K562 (cell line): ENCODE results near the gene WIPF3. TPM values are rescaled to one million over a fixed set of nuclear protein-coding genes. Genes with fewer than 3 reads are reported as not detected.

Experiments used
- ATAC-seq: fragments of 200-7000 bp; cut with Tn5 transposase; 3 replicates; pipeline ENCODE4 v1.9.1; 2020; ENCODE audit warnings: moderate library complexity
- BruUV-seq: library from RNA; stranded (reverse); fragments of 400-500 nt; replicated peaks from 2 replicates; lab custom pipeline; 2021; lab: Mats Ljungman, UMichigan
- CTCF ChIA-PET: fragments of 300-600 bp; formaldehyde crosslinking; extraction: SDS; loops from one replicate; lab custom pipeline; 2021; ENCODE audit warnings: low intra/inter-chr PET ratio; lab: Yijun Ruan, JAX
- POLR2A ChIA-PET: fragments of 300-600, 350-650 bp; sonication (Branson Sonifier 250); formaldehyde crosslinking; extraction: SDS; loops from one replicate; lab custom pipeline; 2021; ENCODE audit warnings: antibody characterized with exemption, inconsistent platforms; lab: Yijun Ruan, JAX
- DNase-seq, 4 experiments: peaks; one replicate each; pipeline versions ENCODE4 v3.0.0 to v3.0.0-alpha.2; 2011 to 2018; ENCODE audit warnings: low spot score in 3 of 4, mixed read lengths in 3 of 4; ENCODE audit errors: extremely low read depth in 1 of 4
- FAIRE-seq: peaks from 2 replicates; lab custom pipeline; 2011; peaks lifted over from hg19 to GRCh38; lab: Jason Lieb, UNC
- H2AFZ ChIP-seq: 2 replicates; pipeline ENCODE4 v1.6.0; 2011; ENCODE audit warnings: low read depth, low read length, control low read depth, inconsistent platforms
- H3K27ac ChIP-seq: fragments of 200-600 bp; 3 replicates; pipeline ENCODE4 v1.8.0; 2011; ENCODE audit warnings: low read depth, mild to moderate bottlenecking, control low read depth, inconsistent platforms, low read length, moderate library complexity, mixed read lengths; ENCODE audit errors: extremely low read depth
- H3K27me3 ChIP-seq, 2 experiments: fragments of 300-600 bp in 1 of 2; 2 replicates in 1 of 2; 3 replicates in 1 of 2; pipeline versions ENCODE4 v1.6.0 to v1.8.0; 2011; ENCODE audit warnings: inconsistent platforms in 2 of 2, low read length in 2 of 2, mild to moderate bottlenecking in 1 of 2, mixed read lengths in 1 of 2, moderate library complexity in 1 of 2; ENCODE audit not compliant: control insufficient read depth in 2 of 2, insufficient read depth in 2 of 2
- H3K36me3 ChIP-seq: fragments of 300-600 bp; 3 replicates; pipeline ENCODE4 v1.8.0; 2011; ENCODE audit warnings: mild to moderate bottlenecking, low read length, inconsistent platforms; ENCODE audit not compliant: control insufficient read depth, insufficient read depth
- H3K4me1 ChIP-seq, 2 experiments: fragments of 200-600 bp in 1 of 2; replicated peaks in 1 of 2; 2 replicates in 1 of 2; 3 replicates in 1 of 2; pipeline versions ENCODE4 v1.5.1 to v1.8.0; 2011; ENCODE audit warnings: inconsistent platforms in 2 of 2, low read length in 2 of 2, mild to moderate bottlenecking in 1 of 2, mixed read lengths in 1 of 2, moderate library complexity in 1 of 2; ENCODE audit not compliant: control insufficient read depth in 2 of 2, insufficient read depth in 2 of 2
- H3K4me2 ChIP-seq: 2 replicates; pipeline ENCODE4 v1.6.1; 2011; ENCODE audit warnings: low read length, control low read depth, inconsistent platforms, mixed read lengths; ENCODE audit not compliant: insufficient read depth
- H3K4me3 ChIP-seq: fragments of 200-600 bp; sonication (generic), shearing (Covaris generic); 2 replicates; pipeline ENCODE4 v1.5.1; 2016; ENCODE audit warnings: control low read depth, inconsistent platforms
- H3K79me2 ChIP-seq: fragments of 200-600 bp; 3 replicates; pipeline ENCODE4 v1.8.0; 2011; ENCODE audit warnings: low read length, inconsistent platforms; ENCODE audit not compliant: control insufficient read depth, insufficient read depth
- H3K9ac ChIP-seq, 2 experiments: 2 replicates each; pipeline versions ENCODE4 v1.6.0 to v1.6.1; 2011; ENCODE audit warnings: low read depth in 2 of 2, low read length in 2 of 2, control low read depth in 1 of 2, inconsistent platforms in 1 of 2, mild to moderate bottlenecking in 1 of 2, mixed read lengths in 1 of 2; ENCODE audit not compliant: insufficient read depth in 1 of 2
- H3K9me1 ChIP-seq: one replicate; pipeline ENCODE4 v1.6.0; 2011; ENCODE audit warnings: inconsistent platforms, mild to moderate bottlenecking, low read length, moderate library complexity; ENCODE audit not compliant: control insufficient read depth, insufficient read depth
- H3K9me3 ChIP-seq: replicated peaks from 2 replicates; pipeline ENCODE4 v1.5.1; 2011; ENCODE audit warnings: low read depth, low read length, inconsistent platforms; ENCODE audit not compliant: control insufficient read depth, insufficient read depth
- H4K20me1 ChIP-seq: replicated peaks from 2 replicates; pipeline ENCODE4 v1.6.1; 2011; ENCODE audit warnings: low read length, inconsistent platforms, mixed read lengths; ENCODE audit not compliant: control insufficient read depth, insufficient read depth
- CUX1 ChIP-seq: fragments of 200-800 bp; sonication (Bioruptor generic); IDR thresholded peaks from 2 replicates; pipeline ENCODE4 v1.6.1; 2016; ENCODE audit warnings: missing genetic modification characterization, missing compliant biosample characterization
- ELF4 ChIP-seq: fragments of 450-650 bp; formaldehyde crosslinking; IDR thresholded peaks from 2 replicates; pipeline ENCODE4 v1.4.0; 2022; ENCODE audit warnings: missing genetic modification characterization
- JUND ChIP-seq, 2 experiments: IDR thresholded peaks; 2 replicates in 1 of 2; 3 replicates in 1 of 2; pipeline ENCODE4 v1.6.1; 2011; ENCODE audit warnings: borderline replicate concordance in 2 of 2, low read depth in 2 of 2, low read length in 2 of 2, improper control_type of control experiment in 1 of 2, missing biosample characterization in 1 of 2, missing genetic modification characterization in 1 of 2, missing genetic modification reagents in 1 of 2
- NR2C1 ChIP-seq, 2 experiments: fragments of 450-650 bp; IDR thresholded peaks; 2 replicates each; pipeline ENCODE4 v1.6.1; 2017; ENCODE audit warnings: mild to moderate bottlenecking in 2 of 2, antibody characterized with exemption in 1 of 2, inconsistent platforms in 1 of 2, missing compliant biosample characterization in 1 of 2, missing genetic modification characterization in 1 of 2
- PHF21A ChIP-seq: fragments of 450-650 bp; IDR thresholded peaks from 2 replicates; pipeline ENCODE4 v1.6.1; 2017; ENCODE audit warnings: low read depth, borderline replicate concordance
- TRIM24 ChIP-seq, 2 experiments: fragments of 450-650 bp; IDR thresholded peaks; 2 replicates each; pipeline ENCODE4 v1.6.1; 2016
- ZC3H4 ChIP-seq: sonication (generic); formaldehyde crosslinking; IDR thresholded peaks from 2 replicates; pipeline ENCODE4 v1.9.0; 2021; ENCODE audit warnings: missing genetic modification reagents, borderline replicate concordance
- ZNF354B ChIP-seq: fragments of 250-450 bp; sonication (Bioruptor Pico); IDR thresholded peaks from 2 replicates; pipeline ENCODE4 v1.4.0; 2020
- ZNF77 ChIP-seq: fragments of 250-450 bp; sonication (Bioruptor Pico); IDR thresholded peaks from 2 replicates; pipeline ENCODE4 v1.5.0; 2020
- WGBS: fragments of 100-300 bp; shearing (Covaris generic); methylation state at CpG from one replicate; pipeline ENCODE4 v1.1.6; 2016; ENCODE audit warnings: low coverage, mixed read lengths; ENCODE audit not compliant: insufficient coverage; ENCODE audit errors: missing lambda C conversion rate; 5-methylcytosine and 5-hydroxymethylcytosine counted together
- in situ Hi-C: fragments of 300-500 bp; cut with MboI; formaldehyde crosslinking; loops from 4 replicates; pipeline ENCODE4 v1.15.0; 2018; ENCODE audit warnings: inconsistent platforms, mixed read lengths
- intact Hi-C: fragments of 100-400 bp; cut with micrococcal nuclease; formaldehyde crosslinking; loops from 2 replicates; pipeline ENCODE4 v1.14.2; 2022
- polyA plus RNA-seq, 8 experiments: library from polyadenylated mRNA; depleted of rRNA in 4 of 8; stranded (reverse) in 5 of 8; unstranded in 3 of 8; fragments of >200 nt; fragmentation: Nextera tagmentation in 2 of 8; fragmentation: Illumina TruSeq in 1 of 8; extraction: Ambion mirVana in 2 of 8; extraction: Trizol in 1 of 8; gene quantifications; 2 replicates each; pipeline versions ENCODE4 v1.2.1 to v1.2.3, GENCODE V29; 2011 to 2014; ENCODE audit warnings: inconsistent platforms in 1 of 8, missing spikeins in 1 of 8
- total RNA-seq, 7 experiments: library from RNA; depleted of rRNA in 6 of 7; stranded (reverse); fragments of >200 nt in 6 of 7; fragmentation: Illumina TruSeq in 2 of 7; extraction: Trizol in 2 of 7; gene quantifications; 2 replicates each; pipeline versions ENCODE4 v1.2.1 to v1.2.3, GENCODE V29; 2011 to 2021; ENCODE audit warnings: low replicate concordance in 1 of 7
- TF ChIP-seq, protein P1 (sequence below): sonication (generic); formaldehyde crosslinking; IDR thresholded peaks from 2 replicates; pipeline ENCODE4 v1.5.0; 2020; ENCODE audit warnings: missing genetic modification reagents

WIPF3 gene
- total and polyA plus RNA-seq, 9 of the 15 experiments (the other 6 are each of a cell fraction or from before 2014, with no cell fraction given): 0.18 to 3.2 (median 1.7) TPM

DNA sequence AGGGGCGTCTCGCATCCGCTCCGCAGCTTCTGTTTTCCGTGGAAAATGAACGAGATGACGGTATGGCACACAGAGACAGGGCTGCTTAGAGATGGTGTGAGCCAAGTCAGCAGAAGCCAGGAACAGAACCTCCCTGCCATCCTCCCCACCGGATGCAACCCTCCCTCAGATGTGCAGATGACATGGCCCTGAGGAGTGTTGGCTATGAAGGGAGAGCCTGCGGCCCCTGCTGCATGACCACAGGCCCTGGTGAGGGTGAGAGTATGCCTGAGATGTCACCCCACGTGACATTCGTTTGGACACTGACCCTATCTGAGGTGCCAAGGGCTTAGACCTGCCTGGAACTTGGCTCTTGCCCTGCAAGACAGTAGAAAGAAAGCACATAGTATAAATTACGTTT lies 29.4 kb downstream of the WIPF3 start:
- Histone ChIP-seq H4K20me1 (no peaks in the 10 kb centered on the region), H3K9ac (0 out of 4 replicates have a peak overlapping the region, but pooled peaks of 1 of the 2 experiments have one; percentile 1), H3K27me3 (no peaks in the 10 kb centered on the region), H3K9me3 (peaks cover 4% of the 10 kb centered on the region; the same call in 1 of the 2 replicates), H3K4me1 (no peaks in the 10 kb centered on the region; a peak in 1 of 5 replicates), H2AFZ (no peak overlapping the region), H3K79me2 (no peaks in the 10 kb centered on the region), H3K9me1 (no peaks in the 10 kb centered on the region), H3K4me3 (no peak overlapping the region), H3K36me3 (no peaks in the 10 kb centered on the region), H3K27ac (no peak overlapping the region), H3K4me2 (no peak overlapping the region)
- DNase-seq (no peak), ATAC-seq (no peak), FAIRE-seq (no peak)
- 41% methylated on average over 12 of the region's 12 CpGs for WGBS
- TF ChIP-seq PHF21A: no peak
- POLR2A ChIA-PET: no interaction called here
- CTCF ChIA-PET: no interaction called here
- in situ Hi-C loops: no loop called here
- BruUV-seq: no TSS peak
- intact Hi-C loops: no loop called here

DNA sequence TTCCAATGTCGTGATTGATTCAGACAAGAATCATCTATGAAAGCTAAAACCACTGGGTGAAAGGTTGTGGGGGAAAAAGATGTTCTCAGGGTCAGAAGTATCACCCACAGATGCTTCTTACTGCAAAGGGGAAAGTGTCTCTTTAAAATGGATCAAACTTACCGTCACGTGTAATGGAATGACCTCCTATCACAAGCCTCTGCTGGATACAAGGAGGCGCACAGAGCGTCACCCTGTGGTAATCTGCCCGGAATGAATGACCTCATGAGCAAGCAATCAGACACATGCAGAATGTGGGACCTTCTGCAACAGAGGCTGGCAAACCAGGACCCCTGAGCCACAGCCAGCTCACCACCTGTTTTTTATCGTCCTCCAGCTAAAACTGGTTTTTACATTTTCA lies 33.0 kb downstream of the WIPF3 start:
- peak; percentile 37 to 67 (median 50) for DNase-seq
- ChIA-PET POLR2A (no interaction called here), CTCF (no interaction called here)
- no peaks in the 10 kb centered on the region for H3K9me1 ChIP-seq
- peak; percentile 94 for ATAC-seq
- peak; percentile 87 for FAIRE-seq
- H4K20me1 ChIP-seq: no peaks in the 10 kb centered on the region
- no peak overlapping the region for H3K4me2 ChIP-seq
- in situ Hi-C loops (no loop called here), intact Hi-C loops (no loop called here)
- no peak overlapping the region for H3K27ac ChIP-seq
- H3K9ac ChIP-seq: no peak overlapping the region
- H3K27me3 ChIP-seq: no peaks in the 10 kb centered on the region
- no TSS peak for BruUV-seq
- H3K9me3 ChIP-seq: no peaks in the 10 kb centered on the region
- H3K4me1 ChIP-seq: peaks cover 7 to 11% of the 10 kb centered on the region in 2 experiments; a peak in 4 of 5 replicates
- 7% methylated on average over 7 of the region's 7 CpGs for WGBS
- H3K4me3 ChIP-seq: no peak overlapping the region
- H3K79me2 ChIP-seq: no peaks in the 10 kb centered on the region
- H3K36me3 ChIP-seq: no peaks in the 10 kb centered on the region
- no peak overlapping the region for H2AFZ ChIP-seq
- 0 out of 4 replicates have a peak, but pooled peaks of 1 of the 2 experiments have one; percentile 23 for TF ChIP-seq TRIM24 (IDR thresholded peaks at IDR 0.05)
- TF ChIP-seq, protein P1, sequence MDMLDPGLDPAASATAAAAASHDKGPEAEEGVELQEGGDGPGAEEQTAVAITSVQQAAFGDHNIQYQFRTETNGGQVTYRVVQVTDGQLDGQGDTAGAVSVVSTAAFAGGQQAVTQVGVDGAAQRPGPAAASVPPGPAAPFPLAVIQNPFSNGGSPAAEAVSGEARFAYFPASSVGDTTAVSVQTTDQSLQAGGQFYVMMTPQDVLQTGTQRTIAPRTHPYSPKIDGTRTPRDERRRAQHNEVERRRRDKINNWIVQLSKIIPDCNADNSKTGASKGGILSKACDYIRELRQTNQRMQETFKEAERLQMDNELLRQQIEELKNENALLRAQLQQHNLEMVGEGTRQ (CRISPR knock-in tag): peak; percentile 64
- no peak for TF ChIP-seq ZNF77
- no peak for TF ChIP-seq ELF4
- TF ChIP-seq CUX1 (CRISPR knock-in tag): no peak
- TF ChIP-seq ZNF354B: no peak
- TF ChIP-seq NR2C1 (IDR thresholded peaks at IDR 0.05): no peak
- TF ChIP-seq NR2C1 (tag; IDR thresholded peaks at IDR 0.05): no peak
- TF ChIP-seq ZC3H4 (CRISPR knock-in tag): no peak
- peak; percentile 64 for TF ChIP-seq JUND (IDR thresholded peaks at IDR 0.05; ENCODE audit: borderline replicate concordance, low read depth, low read length)
- TF ChIP-seq JUND (tag; IDR thresholded peaks at IDR 0.05; ENCODE audit: borderline replicate concordance, low read depth, low read length): peak; percentile 68; the same call in 1 of the 3 replicates
